Renal cortical epithelial cell (primary cell): Measurements from ENCODE around the gene PKD2L2. TPM values are rescaled to one million over a fixed set of nuclear protein-coding genes. Genes with fewer than 3 reads are reported as not detected.
"Not testable (repeated sequence)": the region's sequence is repeated elsewhere in the genome, so short reads cannot be mapped to it uniquely, and the experiment has no call there.

Source experiments
- DNase-seq: peaks from one replicate; pipeline ENCODE4 v3.0.0-alpha.2; 2011; ENCODE audit warnings: low read depth
- total RNA-seq: library from RNA; depleted of rRNA; stranded (reverse); fragments of >200 nt; gene quantifications from 2 replicates; pipeline ENCODE4 v1.2.3, GENCODE V29; 2014

Gene PKD2L2
- total RNA-seq, 1 donor from 2014 or later = 0.05 TPM

DNA sequence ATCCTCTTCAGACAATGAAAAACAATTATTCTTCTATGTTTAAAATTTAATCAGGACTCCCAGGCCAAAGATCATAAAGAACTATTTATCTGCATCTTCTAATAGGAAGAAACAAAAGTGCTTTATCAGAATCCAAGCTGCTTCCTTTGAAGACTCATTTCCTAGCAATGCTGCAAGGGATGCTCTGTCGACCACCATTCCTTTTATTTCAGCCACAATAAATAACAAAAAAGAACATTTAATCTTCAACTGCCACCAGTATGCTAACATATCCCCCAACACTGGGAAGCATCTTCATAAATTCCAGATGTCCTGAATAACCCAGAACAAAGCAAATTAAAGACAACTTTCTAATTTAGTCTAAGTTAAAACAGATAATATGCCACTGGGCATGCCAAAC, 68.7 kb downstream of the PKD2L2 start:
- DNase-seq = no peak

DNA sequence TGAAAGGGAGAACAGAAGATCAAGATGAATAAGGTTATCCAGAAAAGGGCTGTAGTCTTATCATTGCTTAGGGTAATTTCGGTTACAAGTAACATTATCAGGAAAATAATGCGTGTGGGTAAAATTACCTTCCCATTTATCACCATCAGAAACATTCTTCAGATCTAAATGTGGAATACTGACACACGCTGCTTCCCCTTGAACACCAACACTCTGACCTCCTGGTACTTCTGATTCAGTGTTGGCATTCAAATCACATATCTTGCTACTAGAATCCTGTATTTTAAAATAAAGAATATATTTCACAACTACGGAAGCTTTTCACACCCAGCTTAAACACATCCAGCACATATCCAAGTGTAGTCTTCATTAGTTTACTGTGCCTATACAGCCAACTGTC, 70.2 kb downstream of the PKD2L2 start:
- no peak for DNase-seq

DNA sequence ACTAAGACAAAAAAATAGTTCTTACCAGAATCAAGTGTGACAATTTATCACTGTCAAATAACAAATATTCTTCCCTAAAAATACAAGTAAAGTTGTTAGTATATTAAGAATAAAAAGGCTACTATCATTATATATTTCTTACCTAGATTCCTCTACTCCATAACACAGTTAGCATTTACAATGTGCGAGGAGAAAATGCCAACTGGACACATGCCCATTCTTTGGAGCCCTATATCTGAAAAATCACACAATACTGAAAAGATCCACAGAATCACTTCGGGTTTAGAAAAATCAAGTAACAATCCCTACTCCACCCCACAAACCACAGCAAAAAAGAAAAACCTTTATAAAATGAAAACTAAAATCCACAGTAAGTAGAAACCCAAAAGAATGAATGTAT, 70.9 kb downstream of the PKD2L2 start:
- DNase-seq = no peak

DNA sequence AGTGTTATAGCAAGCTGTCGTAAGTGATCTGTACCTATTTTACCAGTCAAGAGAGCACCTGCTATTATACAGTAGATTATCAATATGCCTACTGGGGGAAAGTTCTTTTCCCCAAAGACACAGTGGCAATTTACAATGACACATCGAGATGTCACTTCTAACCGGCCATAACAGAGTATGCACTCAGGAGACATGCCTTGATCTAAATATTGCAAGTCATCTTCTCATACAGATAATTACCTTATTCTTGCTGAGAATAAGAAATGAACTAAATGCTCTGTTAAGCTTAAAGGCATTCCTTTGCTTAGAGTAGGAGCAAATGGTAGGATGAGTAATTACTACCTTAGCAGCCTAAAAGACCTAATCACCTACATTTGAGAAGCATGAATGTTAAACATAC, 71.6 kb downstream of the PKD2L2 start:
- peak; percentile 29 for DNase-seq

DNA sequence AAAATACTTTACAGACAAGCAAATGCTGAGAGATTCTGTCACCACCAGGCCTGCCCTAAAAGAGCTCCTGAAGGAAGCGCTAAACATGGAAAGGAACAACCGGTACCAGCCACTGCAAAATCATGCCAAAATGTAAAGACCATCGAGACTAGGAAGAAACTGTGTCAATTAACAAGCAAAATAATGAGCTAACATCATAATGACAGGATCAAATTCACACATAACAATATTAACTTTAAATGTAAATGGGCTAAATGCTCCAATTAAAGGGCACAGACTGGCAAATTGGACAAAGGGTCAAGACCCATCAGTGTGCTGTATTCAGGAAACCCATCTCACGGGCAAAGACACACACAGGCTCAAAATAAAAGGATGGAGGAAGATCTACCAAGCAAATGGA, 81.1 kb downstream of the PKD2L2 start:
- DNase-seq = not testable (repeated sequence)

DNA sequence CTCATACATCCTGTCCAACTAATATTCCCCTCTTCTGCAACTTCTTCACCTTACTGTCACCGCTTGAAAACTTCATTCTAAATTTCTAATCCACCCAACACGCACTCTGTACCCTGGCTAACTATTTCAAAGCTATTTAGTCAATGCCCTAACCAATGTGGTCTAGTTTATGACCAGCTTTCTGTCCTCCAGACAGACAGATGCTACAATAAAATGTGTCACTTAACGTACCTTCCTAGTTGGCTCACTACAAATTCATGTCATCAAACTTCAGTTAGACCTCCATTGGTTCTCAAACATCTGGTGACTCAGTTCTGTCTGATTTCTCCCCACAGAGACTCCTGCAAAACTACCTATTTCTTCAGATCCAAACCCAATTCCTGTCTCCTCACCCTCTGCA, 86.0 kb downstream of the PKD2L2 start:
- DNase-seq = no peak

DNA sequence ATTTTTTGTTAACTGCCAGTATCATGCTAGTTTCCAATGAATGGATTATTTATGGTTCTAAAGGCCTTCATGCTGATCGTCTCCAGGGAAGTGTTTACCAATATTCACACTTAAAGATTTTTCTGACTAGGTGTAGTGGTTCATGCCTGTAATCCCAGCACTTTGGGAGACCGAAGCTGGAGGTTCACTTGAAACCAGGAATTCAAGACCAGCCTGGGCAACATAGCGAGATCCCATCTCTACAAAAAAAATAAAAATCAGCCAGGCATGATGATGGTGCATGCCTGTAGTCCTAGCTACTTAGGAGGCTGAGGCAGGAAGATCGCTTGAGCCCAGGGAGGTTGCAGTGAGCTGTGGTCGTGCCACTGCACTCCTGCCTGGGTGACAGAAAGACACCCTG, 100.2 kb downstream of the PKD2L2 start:
- no peak for DNase-seq

Other genes starting within 250 kb of the PKD2L2 start
- 3.0 and 5.3 TPM in 2 replicates for gene KLHL3, start 153.4 kb upstream of the PKD2L2 start, total RNA-seq
- 8.2 and 13.5 TPM in 2 replicates for gene HNRNPA0, start 135.1 kb upstream of the PKD2L2 start, total RNA-seq
- gene MYOT, start 21.6 kb upstream of the PKD2L2 start, total RNA-seq = not detected in 2 replicates
- 10.1 and 43.0 TPM in 2 replicates for gene FAM13B, start 143.6 kb downstream of the PKD2L2 start, total RNA-seq
- gene WNT8A, start 194.6 kb downstream of the PKD2L2 start, total RNA-seq = not detected in 2 replicates
- 7.1 and 17.1 TPM in 2 replicates for gene NME5, start 250.0 kb downstream of the PKD2L2 start, total RNA-seq